H1 (cell line): ENCODE data around the gene CYP4F11. TPM values are rescaled to one million over a fixed set of nuclear protein-coding genes. Genes with fewer than 3 reads are reported as not detected.

Source experiments
- CTCF ChIA-PET: fragments of 300-600 bp; sonication (Branson Sonifier 250); formaldehyde crosslinking; loops from one replicate; lab custom pipeline; 2021; ENCODE audit not compliant: partially characterized antibody; lab: Charles Lee
- POLR2A ChIA-PET: fragments of 300-600 bp; sonication (Branson Sonifier 250); formaldehyde crosslinking; loops from one replicate; lab custom pipeline; 2021; ENCODE audit warnings: inconsistent platforms; ENCODE audit not compliant: partially characterized antibody; lab: Charles Lee
- DNase-seq, 2 experiments: peaks; one replicate each; pipeline versions ENCODE4 v3.0.0 to v3.0.0-alpha.2; 2010 to 2022; ENCODE audit warnings: low spot score in 2 of 2, low read depth in 1 of 2, mixed read lengths in 1 of 2
- FAIRE-seq: peaks from 2 replicates; lab custom pipeline; 2011; peaks lifted over from hg19 to GRCh38; lab: Jason Lieb, UNC
- H2AFZ ChIP-seq: 2 replicates; pipeline ENCODE4 v1.8.1; 2012; ENCODE audit warnings: low read length, inconsistent platforms
- H2AK5ac ChIP-seq: 2 replicates; pipeline ENCODE4 v1.6.1; 2013; ENCODE audit warnings: low read depth, low read length
- H2BK120ac ChIP-seq: replicated peaks from 2 replicates; pipeline ENCODE3; 2013; ENCODE audit warnings: low read depth, low read length, inconsistent platforms
- H2BK12ac ChIP-seq: 2 replicates; pipeline ENCODE4 v1.6.1; 2013; ENCODE audit warnings: low read depth, low read length
- H2BK15ac ChIP-seq: 2 replicates; pipeline ENCODE4 v1.6.1; 2013; ENCODE audit warnings: low read length
- H2BK20ac ChIP-seq: 2 replicates; pipeline ENCODE4 v1.6.1; 2013; ENCODE audit warnings: low read length
- H2BK5ac ChIP-seq: 2 replicates; pipeline ENCODE4 v1.6.1; 2013; ENCODE audit warnings: low read depth, low read length
- H3K14ac ChIP-seq: 2 replicates; pipeline ENCODE4 v1.6.1; 2013; ENCODE audit warnings: inconsistent platforms; ENCODE audit not compliant: insufficient read length
- H3K18ac ChIP-seq: 2 replicates; pipeline ENCODE4 v1.6.1; 2013; ENCODE audit warnings: low read length; ENCODE audit errors: extremely low read depth
- H3K23ac ChIP-seq: 2 replicates; pipeline ENCODE4 v1.6.1; 2013; ENCODE audit warnings: inconsistent platforms; ENCODE audit not compliant: insufficient read length
- H3K23me2 ChIP-seq: 2 replicates; pipeline ENCODE4 v1.6.1; 2013; ENCODE audit warnings: low read depth, low read length
- H3K27ac ChIP-seq: 2 replicates; pipeline ENCODE4 v1.6.1; 2011; ENCODE audit warnings: low read depth, low read length, inconsistent platforms
- H3K27me3 ChIP-seq, 4 experiments: replicated peaks in 1 of 4; 1 replicate in 1 of 4; 2 replicates in 3 of 4; pipeline versions ENCODE4 v1.6.1 to v1.8.1; 2011 to 2013; ENCODE audit warnings: low read length in 3 of 4, mild to moderate bottlenecking in 3 of 4, inconsistent platforms in 2 of 4, mixed read lengths in 2 of 4, moderate library complexity in 1 of 4; ENCODE audit not compliant: control insufficient read depth in 3 of 4, insufficient read depth in 3 of 4; ENCODE audit errors: extremely low read depth in 1 of 4
- H3K36me3 ChIP-seq, 4 experiments: 2 replicates each; pipeline versions ENCODE4 v1.6.1 to v1.8.1; 2011 to 2013; ENCODE audit warnings: mild to moderate bottlenecking in 4 of 4, low read length in 3 of 4, moderate library complexity in 2 of 4, control low read depth in 1 of 4, inconsistent platforms in 1 of 4; ENCODE audit not compliant: insufficient read depth in 4 of 4, control insufficient read depth in 2 of 4
- H3K4ac ChIP-seq: replicated peaks from 2 replicates; pipeline ENCODE3; 2013; ENCODE audit warnings: low read length, low read depth, mixed read lengths, inconsistent platforms; ENCODE audit not compliant: insufficient read length
- H3K4me1 ChIP-seq, 4 experiments: replicated peaks in 1 of 4; 1 replicate in 1 of 4; 2 replicates in 3 of 4; pipeline versions ENCODE4 v1.6.1 to v1.8.1; 2011 to 2013; ENCODE audit warnings: low read length in 3 of 4, inconsistent platforms in 2 of 4, mixed read lengths in 1 of 4; ENCODE audit not compliant: insufficient read depth in 4 of 4, control insufficient read depth in 3 of 4
- H3K4me2 ChIP-seq, 2 experiments: 2 replicates each; pipeline versions ENCODE4 v1.6.1 to v1.8.1; 2011 to 2013; ENCODE audit warnings: low read depth in 2 of 2, low read length in 2 of 2, control low read depth in 1 of 2, inconsistent platforms in 1 of 2, mild to moderate bottlenecking in 1 of 2; ENCODE audit not compliant: insufficient read depth in 1 of 2
- H3K4me3 ChIP-seq, 4 experiments: fragments of 200-600, 300-600 bp in 1 of 4; sonication (generic), shearing (Covaris generic), sonication (Bioruptor Twin) in 1 of 4; 2 replicates each; pipeline versions ENCODE4 v1.5.1 to v1.8.1; 2011 to 2016; ENCODE audit warnings: low read length in 4 of 4, low read depth in 3 of 4, control low read depth in 2 of 4, inconsistent platforms in 2 of 4, mild to moderate bottlenecking in 2 of 4, mixed read lengths in 1 of 4, moderate library complexity in 1 of 4; ENCODE audit not compliant: insufficient read depth in 2 of 4; ENCODE audit errors: extremely low read depth in 1 of 4
- H3K56ac ChIP-seq: replicated peaks from 2 replicates; pipeline ENCODE3; 2013; ENCODE audit warnings: low read depth, mild to moderate bottlenecking, mixed read lengths, low read length, inconsistent platforms; ENCODE audit not compliant: insufficient read length
- H3K79me1 ChIP-seq: 2 replicates; pipeline ENCODE4 v1.6.1; 2013; ENCODE audit warnings: low read depth, low read length, control low read depth
- H3K79me2 ChIP-seq, 2 experiments: 2 replicates each; pipeline versions ENCODE4 v1.6.1 to v1.8.1; 2012 to 2013; ENCODE audit warnings: low read length in 2 of 2, mild to moderate bottlenecking in 2 of 2, inconsistent platforms in 1 of 2; ENCODE audit not compliant: insufficient read depth in 2 of 2, control insufficient read depth in 1 of 2
- H3K9ac ChIP-seq, 4 experiments: replicated peaks in 1 of 4; 1 replicate in 1 of 4; 2 replicates in 3 of 4; pipeline versions ENCODE4 v1.6.1 to v1.8.1; 2011 to 2013; ENCODE audit warnings: low read depth in 3 of 4, low read length in 3 of 4, control low read depth in 2 of 4, mild to moderate bottlenecking in 2 of 4, moderate library complexity in 2 of 4, inconsistent platforms in 1 of 4; ENCODE audit errors: extremely low read depth in 1 of 4
- H3K9me3 ChIP-seq, 2 experiments: 2 replicates each; pipeline versions ENCODE4 v1.6.1 to v1.8.1; 2012 to 2013; ENCODE audit warnings: mild to moderate bottlenecking in 2 of 2, moderate library complexity in 2 of 2, control low read depth in 1 of 2, inconsistent platforms in 1 of 2, low read depth in 1 of 2, low read length in 1 of 2, mixed read lengths in 1 of 2; ENCODE audit not compliant: insufficient read depth in 2 of 2
- H4K20me1 ChIP-seq, 2 experiments: replicated peaks in 1 of 2; 2 replicates each; pipeline versions ENCODE3 to v1.8.1; 2011 to 2013; ENCODE audit warnings: inconsistent platforms in 2 of 2, low read length in 2 of 2, mild to moderate bottlenecking in 1 of 2; ENCODE audit not compliant: insufficient read depth in 2 of 2, control insufficient read depth in 1 of 2
- H4K5ac ChIP-seq: 2 replicates; pipeline ENCODE4 v1.6.1; 2013; ENCODE audit warnings: low read length, low read depth, mixed read lengths, inconsistent platforms; ENCODE audit not compliant: insufficient read length
- H4K8ac ChIP-seq: 2 replicates; pipeline ENCODE4 v1.8.0; 2013; ENCODE audit warnings: mild to moderate bottlenecking, moderate library complexity, low read length, inconsistent platforms; ENCODE audit not compliant: insufficient read depth; ENCODE audit errors: extremely low read depth
- H4K91ac ChIP-seq: replicated peaks from 2 replicates; pipeline ENCODE3; 2013; ENCODE audit warnings: low read length, mixed read lengths, inconsistent platforms; ENCODE audit not compliant: insufficient read length
- ATF2 ChIP-seq: IDR thresholded peaks from 2 replicates; pipeline ENCODE4 v1.6.1; 2012; ENCODE audit warnings: low read length, inconsistent platforms
- BCL11A ChIP-seq, 2 experiments: IDR thresholded peaks; one replicate each; pipeline ENCODE4 v1.6.1; 2011; ENCODE audit warnings: low read depth in 2 of 2, low read length in 2 of 2, mild to moderate bottlenecking in 2 of 2
- CBX8 ChIP-seq: fragments of 300-800, 300-1000 bp; sonication (generic); IDR thresholded peaks from 2 replicates; pipeline ENCODE4 v1.7.1; 2016; ENCODE audit warnings: low read depth, low read length, borderline replicate concordance
- CHD1 ChIP-seq: IDR thresholded peaks from 2 replicates; pipeline ENCODE4 v1.6.1; 2012; ENCODE audit warnings: low read depth, low read length, improper control_type of control experiment
- CTBP2 ChIP-seq: IDR thresholded peaks from 2 replicates; pipeline ENCODE4 v1.7.0; 2011; ENCODE audit warnings: borderline replicate concordance, mild to moderate bottlenecking, moderate library complexity, mixed read lengths, low read length; ENCODE audit not compliant: insufficient read depth, insufficient read length
- E2F6 ChIP-seq: IDR thresholded peaks from 2 replicates; pipeline ENCODE4 v1.6.1; 2012; ENCODE audit warnings: inconsistent platforms
- EP300 ChIP-seq, 2 experiments: IDR thresholded peaks; 1 replicate in 1 of 2; 2 replicates in 1 of 2; pipeline ENCODE4 v1.6.1; 2011 to 2012; ENCODE audit warnings: low read depth in 2 of 2, low read length in 2 of 2, mild to moderate bottlenecking in 2 of 2, borderline replicate concordance in 1 of 2, inconsistent platforms in 1 of 2, moderate library complexity in 1 of 2
- EZH2 ChIP-seq: fragments of 200-600 bp; sonication (generic); IDR thresholded peaks from 2 replicates; pipeline ENCODE4 v1.7.1; 2012; ENCODE audit warnings: low read depth, mild to moderate bottlenecking, moderate library complexity, low read length, inconsistent platforms; ENCODE audit not compliant: severe bottlenecking
- KDM1A ChIP-seq: fragments of 200-600, 300-600 bp; sonication (generic); IDR thresholded peaks from 2 replicates; pipeline ENCODE4 v1.7.1; 2016; ENCODE audit warnings: mild to moderate bottlenecking, low read length, borderline replicate concordance
- SIRT6 ChIP-seq: IDR thresholded peaks from one replicate; pipeline ENCODE4 v1.7.1; 2012; ENCODE audit warnings: low read length, inconsistent platforms
- WGBS, 2 experiments: shearing (Covaris generic) in 1 of 2; methylation state at CpG; one replicate each; pipeline versions ENCODE4 v1.1.6 to v1.1.7; 2013 to 2015; ENCODE audit warnings: low lambda C conversion rate in 2 of 2, mixed read lengths in 2 of 2, inconsistent platforms in 1 of 2, low coverage in 1 of 2, missing lambda C conversion rate in 1 of 2; ENCODE audit not compliant: insufficient replicate concordance in 2 of 2, insufficient coverage in 1 of 2, insufficient read length in 1 of 2; ENCODE audit errors: extremely low coverage in 1 of 2, missing lambda C conversion rate in 1 of 2; 5-methylcytosine and 5-hydroxymethylcytosine counted together
- polyA plus RNA-seq, 7 experiments: library from polyadenylated mRNA; depleted of rRNA in 3 of 7; stranded (reverse) in 5 of 7; unstranded in 2 of 7; fragments of >200 nt in 5 of 7; fragments of 200-250 nt in 2 of 7; gene quantifications; 1 replicate in 5 of 7; 2 replicates in 1 of 7; 4 replicates in 1 of 7; pipeline versions ENCODE4 v1.2.1 to v1.2.3, GENCODE V29; 2011 to 2013; ENCODE audit warnings: missing spikeins in 2 of 7, mixed read lengths in 2 of 7
- total RNA-seq: library from RNA; stranded (reverse); fragmentation: NEBNext Ultra II Directional; extraction: Animal tissue kit (Norgen Biotek cat#: 25700); gene quantifications from 2 replicates; pipeline ENCODE4 v1.2.1, GENCODE V29; 2021

CYP4F11 gene
- total and polyA plus RNA-seq, 2 of the 8 experiments (the other 6 are each of a cell fraction or from before 2014, with no cell fraction given) = not detected

GRCh38 chr19:15926484-15926883 is 7.8 kb downstream of the CYP4F11 start:
- no peak for FAIRE-seq
- POLR2A ChIA-PET = no interaction called here
- TF ChIP-seq EZH2 (no peak), CHD1 (no peak), EP300 (IDR thresholded peaks at IDR 0.05; ENCODE audit: borderline replicate concordance in 1 of 2, low read depth in 2 of 2, low read length in 2 of 2) (no peak), KDM1A (no peak), CTBP2 (no peak), BCL11A (IDR thresholded peaks at IDR 0.05; ENCODE audit: low read depth in 2 of 2, low read length in 2 of 2) (no peak), SIRT6 (no peak), E2F6 (no peak), ATF2 (no peak), CBX8 (no peak)
- TF ChIP-seq, all 59 proteins: peak for 0
- H3K27me3 ChIP-seq = no peaks in the 10 kb centered on the region
- H2AK5ac ChIP-seq = no peak overlapping the region
- H2BK12ac ChIP-seq = no peak overlapping the region
- H3K23me2 ChIP-seq = no peaks in the 10 kb centered on the region
- no peak overlapping the region for H3K14ac ChIP-seq
- no peak overlapping the region for H3K27ac ChIP-seq
- no peak overlapping the region for H3K4me3 ChIP-seq
- H3K4me1 ChIP-seq = no peaks in the 10 kb centered on the region
- H2BK15ac ChIP-seq = no peak overlapping the region
- no peak for DNase-seq
- WGBS, 2 experiments = 0% methylated on average over 1 of the region's 1 CpG; no CpG with 5 or more reads in 1 of the 2 experiments
- H3K79me1 ChIP-seq = no peaks in the 10 kb centered on the region
- no peak overlapping the region for H3K4me2 ChIP-seq
- no peak overlapping the region for H4K5ac ChIP-seq
- no peak overlapping the region for H2BK5ac ChIP-seq
- no peak overlapping the region for H2AFZ ChIP-seq
- no peak overlapping the region for H4K8ac ChIP-seq
- H4K20me1 ChIP-seq = no peaks in the 10 kb centered on the region
- H4K91ac ChIP-seq = no peak overlapping the region
- no peak overlapping the region for H3K18ac ChIP-seq
- H3K9ac ChIP-seq = no peak overlapping the region
- CTCF ChIA-PET = no interaction called here
- H3K36me3 ChIP-seq = no peaks in the 10 kb centered on the region
- H2BK20ac ChIP-seq = no peak overlapping the region
- no peak overlapping the region for H3K56ac ChIP-seq
- H2BK120ac ChIP-seq = no peak overlapping the region
- no peaks in the 10 kb centered on the region for H3K79me2 ChIP-seq
- peaks cover 81 to 95% of the 10 kb centered on the region in 2 experiments for H3K9me3 ChIP-seq
- H3K4ac ChIP-seq = no peak overlapping the region
- no peak overlapping the region for H3K23ac ChIP-seq
